SJSA1 (cell line): ENCODE measurements around the gene IFNL3. TPM values are rescaled to one million over a fixed set of nuclear protein-coding genes. Genes with fewer than 3 reads are reported as not detected.

Source experiments
- DNase-seq, 2 experiments: peaks; one replicate each; pipeline ENCODE4 v3.0.0-alpha.2; 2015 to 2020; ENCODE audit warnings: low spot score in 2 of 2, low read depth in 1 of 2
- H3K27ac ChIP-seq: fragments of 250-450 bp; sonication (Bioruptor Pico); 2 replicates; pipeline ENCODE4 v1.5.1; 2020; ENCODE audit warnings: mild to moderate bottlenecking, moderate library complexity
- H3K27me3 ChIP-seq: fragments of 250-450 bp; sonication (Bioruptor Pico); replicated peaks from 2 replicates; pipeline ENCODE4 v1.5.1; 2020; ENCODE audit warnings: mild to moderate bottlenecking, moderate library complexity
- H3K36me3 ChIP-seq: fragments of 250-450 bp; sonication (Bioruptor Pico); 2 replicates; pipeline ENCODE4 v1.5.1; 2020; ENCODE audit warnings: mild to moderate bottlenecking
- H3K4me1 ChIP-seq: fragments of 250-450 bp; sonication (Bioruptor Pico); replicated peaks from 2 replicates; pipeline ENCODE4 v1.6.1; 2021; ENCODE audit warnings: mild to moderate bottlenecking
- H3K4me3 ChIP-seq: fragments of 250-450 bp; sonication (Bioruptor Pico); 2 replicates; pipeline ENCODE4 v1.5.1; 2020; ENCODE audit warnings: mild to moderate bottlenecking
- H3K9me3 ChIP-seq: fragments of 250-450 bp; sonication (Bioruptor Pico); replicated peaks from 2 replicates; pipeline ENCODE4 v1.5.1; 2020; ENCODE audit warnings: mild to moderate bottlenecking
- total RNA-seq: library from RNA; depleted of rRNA; stranded (reverse); fragments of >200 nt; shearing (Covaris generic); gene quantifications from 2 replicates; pipeline ENCODE4 v1.2.3, GENCODE V29; 2014

Gene IFNL3
- total RNA-seq, 1 experiment from 2014 or later = not detected

DNA sequence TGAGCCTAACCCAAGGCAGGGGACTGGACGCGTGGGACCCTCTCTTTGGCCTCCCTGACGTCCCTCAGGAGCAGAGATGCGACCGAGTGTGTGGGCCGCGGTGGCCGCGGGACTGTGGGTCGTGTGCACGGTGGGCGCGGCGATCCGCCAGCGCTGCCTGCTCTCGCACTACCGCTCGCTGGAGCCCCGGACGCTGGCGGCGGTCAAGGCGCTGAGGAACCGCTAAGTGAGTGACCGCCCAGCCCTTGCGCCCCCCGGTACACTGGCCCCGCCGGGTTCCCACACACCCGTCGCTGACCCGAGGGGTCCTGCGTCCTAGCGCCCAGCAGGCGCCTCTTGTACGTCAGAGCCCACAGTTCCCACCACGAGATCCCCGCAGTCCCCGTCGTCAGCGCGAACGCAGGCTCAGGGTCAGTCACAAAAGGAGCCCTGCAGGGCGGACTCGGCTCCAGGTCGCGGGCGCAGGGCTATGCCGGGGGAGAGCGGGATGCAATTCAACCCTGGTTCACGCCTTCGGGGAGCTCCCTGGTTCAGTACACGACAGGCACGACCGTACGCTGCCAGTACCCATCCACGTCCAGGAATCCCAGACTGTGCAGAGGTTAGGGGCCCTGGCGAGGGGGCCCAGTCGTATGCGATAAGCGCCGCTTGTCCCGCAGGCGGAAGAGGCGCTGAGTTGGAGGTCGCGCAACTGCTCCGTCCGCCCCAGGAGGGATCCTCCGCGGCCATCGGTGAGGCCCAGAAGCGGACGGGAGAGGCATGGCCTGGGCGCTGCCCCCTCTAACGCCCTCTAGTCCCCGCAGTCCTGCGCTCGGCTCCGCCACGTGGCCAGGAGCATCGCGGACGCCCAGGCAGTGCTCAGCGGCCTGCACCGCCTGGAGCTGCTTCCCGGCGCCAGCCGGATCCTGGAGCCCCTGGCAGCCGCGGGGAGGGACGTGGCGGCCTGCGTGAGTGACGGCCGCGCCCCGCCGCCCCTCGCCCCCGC is 19.8 kb upstream of the IFNL3 start:
- H3K27ac ChIP-seq = no peak overlapping the region
- H3K9me3 ChIP-seq = no peaks in the 10 kb centered on the region
- H3K36me3 ChIP-seq = no peaks in the 10 kb centered on the region
- no peak for DNase-seq
- H3K4me3 ChIP-seq = no peak overlapping the region
- H3K4me1 ChIP-seq = no peaks in the 10 kb centered on the region
- peaks cover 51% of the 10 kb centered on the region for H3K27me3 ChIP-seq

DNA sequence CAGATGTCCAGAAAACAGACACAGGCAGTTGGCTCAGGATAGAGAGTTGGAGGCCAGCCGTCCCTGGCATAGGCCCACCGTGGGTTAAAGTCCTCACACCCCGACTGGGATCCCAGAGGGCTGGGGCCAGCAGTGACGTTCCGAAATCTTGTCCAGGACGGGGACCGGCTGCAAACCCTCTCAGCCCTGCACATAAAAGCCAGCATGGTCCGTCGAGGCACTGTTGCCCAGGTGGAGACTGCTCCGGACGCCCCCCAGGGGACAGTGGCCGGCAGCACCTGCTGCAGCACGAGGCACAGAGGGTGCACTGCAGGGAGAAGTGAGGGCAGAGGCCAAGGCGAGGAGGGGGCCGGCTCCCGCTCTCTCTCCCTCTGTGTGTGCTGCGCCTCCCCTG is 19.1 kb upstream of the IFNL3 start:
- Histone ChIP-seq H3K9me3 (no peaks in the 10 kb centered on the region), H3K4me3 (no peak overlapping the region), H3K4me1 (no peaks in the 10 kb centered on the region), H3K36me3 (no peaks in the 10 kb centered on the region), H3K27ac (no peak overlapping the region), H3K27me3 (peaks cover 56% of the 10 kb centered on the region)
- no peak for DNase-seq

DNA sequence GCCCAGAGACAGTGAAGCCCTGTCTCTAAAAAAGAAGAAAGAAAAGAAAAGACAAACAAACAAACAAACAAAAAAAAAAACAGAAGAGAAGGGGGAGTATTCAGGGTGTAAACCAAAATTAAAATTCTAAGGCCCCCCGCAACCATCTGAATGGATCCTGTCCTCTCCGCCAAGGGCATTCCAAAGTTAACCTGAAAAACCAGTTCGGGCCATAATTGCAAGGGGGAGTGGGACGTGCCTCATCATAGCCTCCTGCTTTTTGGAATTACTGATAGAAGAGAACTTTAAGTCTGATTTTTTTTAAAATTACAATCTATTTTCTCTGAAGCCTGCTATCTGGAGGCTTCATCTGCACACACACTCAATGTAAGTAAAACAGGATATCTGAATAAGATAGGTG is 17.7 kb upstream of the IFNL3 start:
- Histone ChIP-seq H3K4me1 (no peaks in the 10 kb centered on the region), H3K9me3 (no peaks in the 10 kb centered on the region), H3K36me3 (no peaks in the 10 kb centered on the region), H3K4me3 (no peak overlapping the region), H3K27ac (no peak overlapping the region), H3K27me3 (peaks cover 56% of the 10 kb centered on the region)
- DNase-seq = no peak

GRCh38 chr19:39261704-39262103 is 16.9 kb upstream of the IFNL3 start:
- Histone ChIP-seq H3K36me3 (no peaks in the 10 kb centered on the region), H3K27ac (no peak overlapping the region), H3K4me3 (no peak overlapping the region), H3K4me1 (no peaks in the 10 kb centered on the region), H3K9me3 (no peaks in the 10 kb centered on the region), H3K27me3 (peaks cover 63% of the 10 kb centered on the region)
- no peak for DNase-seq

- H3K27me3 ChIP-seq = peaks cover 62% of the 10 kb centered on the region
Observed at GRCh38 chr19:39257227-39257626, 12.4 kb upstream of the IFNL3 start.

DNA sequence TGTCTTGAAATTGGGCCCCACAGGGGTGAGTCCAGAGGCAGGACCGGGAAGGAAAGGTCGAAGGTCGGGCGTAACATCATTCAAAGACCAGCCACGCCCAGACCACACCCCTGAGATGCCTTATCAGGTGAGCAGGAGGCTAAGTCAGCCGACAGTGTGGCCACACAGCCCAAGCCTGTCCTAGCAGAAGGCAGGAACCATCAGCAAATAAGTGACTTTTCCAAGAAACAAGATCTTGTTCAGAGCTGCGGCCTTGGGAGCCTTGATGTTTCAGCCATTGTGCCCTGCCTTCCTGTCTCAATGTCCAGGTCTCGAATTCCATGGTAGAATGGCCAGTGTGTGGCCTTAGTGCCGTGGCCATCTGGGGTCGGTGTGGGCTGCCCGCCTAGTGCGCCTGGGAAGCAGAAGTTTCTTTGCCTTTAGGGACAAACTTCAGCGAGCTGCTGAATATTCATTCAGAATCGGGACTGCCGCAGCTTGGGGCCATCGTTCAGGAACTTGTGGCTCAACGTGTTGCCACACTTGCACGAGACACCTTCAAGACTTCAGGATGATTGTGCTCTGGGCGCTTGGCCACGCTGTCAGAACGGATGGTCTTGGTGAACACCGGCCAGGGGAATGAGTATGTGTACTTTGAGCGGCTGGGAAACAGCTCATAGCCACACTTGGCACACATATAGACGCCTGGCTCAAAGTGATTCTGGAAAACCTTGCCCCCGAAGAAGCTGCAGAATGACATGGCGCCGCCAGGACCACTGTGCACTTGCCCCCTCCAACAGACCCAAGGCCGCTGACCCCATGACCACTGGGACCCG is 9.9 kb upstream of the IFNL3 start:
- Histone ChIP-seq H3K9me3 (no peaks in the 10 kb centered on the region), H3K4me1 (no peaks in the 10 kb centered on the region), H3K27ac (no peak overlapping the region), H3K4me3 (no peak overlapping the region), H3K27me3 (peaks cover 63% of the 10 kb centered on the region), H3K36me3 (no peaks in the 10 kb centered on the region)
- no peak for DNase-seq

More at GRCh38 chr19:39257227-39257626, 12.4 kb upstream of the IFNL3 start:
- Histone ChIP-seq H3K4me1 (no peaks in the 10 kb centered on the region), H3K27ac (no peak overlapping the region), H3K9me3 (no peaks in the 10 kb centered on the region), H3K4me3 (no peak overlapping the region), H3K36me3 (no peaks in the 10 kb centered on the region)
- no peak for DNase-seq

DNA sequence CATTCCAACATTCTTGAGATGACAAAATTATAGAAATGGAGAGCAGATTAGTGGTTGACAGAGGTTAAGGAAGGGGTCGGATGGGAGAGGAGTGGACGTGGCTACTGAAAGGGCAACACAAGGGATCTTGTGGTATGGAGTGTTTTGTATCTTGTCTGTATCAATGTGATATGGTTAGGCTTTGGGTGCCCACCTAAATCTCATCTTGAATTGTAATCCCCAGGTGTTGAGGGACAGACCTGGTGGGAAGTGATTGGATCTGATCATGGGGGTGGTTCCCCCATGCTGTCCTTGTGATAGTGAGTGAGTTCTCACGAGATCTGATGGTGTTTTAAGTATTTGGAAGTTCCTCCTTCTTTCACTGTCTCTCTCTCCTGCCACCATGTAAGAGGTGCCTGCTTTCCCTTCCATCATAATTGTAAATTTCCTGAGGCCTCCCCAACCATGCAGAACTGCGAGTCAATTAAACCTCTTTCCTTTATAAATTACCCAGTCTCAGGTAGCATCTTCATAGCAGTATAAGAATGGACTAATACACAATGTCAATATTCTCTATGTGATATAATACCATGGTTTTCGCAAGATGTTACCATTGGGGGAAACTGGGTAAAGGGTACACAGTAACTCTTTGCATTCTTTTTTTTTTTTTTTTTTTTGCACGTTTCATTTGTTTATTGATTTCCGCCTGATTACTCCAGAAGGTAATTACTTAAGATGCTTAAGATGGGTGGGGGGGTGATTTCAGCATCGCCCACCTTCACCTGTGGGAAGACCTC is 8.8 kb upstream of the IFNL3 start:
- Histone ChIP-seq H3K36me3 (no peaks in the 10 kb centered on the region), H3K4me1 (no peaks in the 10 kb centered on the region), H3K4me3 (no peak overlapping the region), H3K9me3 (no peaks in the 10 kb centered on the region), H3K27ac (no peak overlapping the region), H3K27me3 (peaks cover 69% of the 10 kb centered on the region)
- no peak for DNase-seq

DNA sequence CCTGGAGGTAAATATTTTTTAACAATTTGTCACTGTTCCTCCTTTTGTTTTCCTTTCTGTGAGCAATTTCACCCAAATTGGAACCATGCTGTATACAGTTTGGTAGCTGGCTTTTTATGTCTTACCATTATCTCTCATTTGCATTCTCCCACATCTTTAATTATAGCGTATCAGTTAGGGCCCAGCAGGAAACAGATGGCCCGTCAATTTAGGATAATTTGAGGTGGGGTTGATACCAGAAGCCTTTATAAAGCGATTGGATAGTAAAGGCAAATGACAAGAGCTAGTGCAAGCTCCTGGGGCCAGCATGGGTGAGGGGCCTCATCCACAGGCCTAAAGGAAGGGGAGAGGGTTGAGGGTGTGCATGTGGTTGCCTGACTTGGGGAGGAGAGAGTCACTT is 7.7 kb upstream of the IFNL3 start:
- H3K27ac ChIP-seq = no peak overlapping the region
- no peaks in the 10 kb centered on the region for H3K9me3 ChIP-seq
- H3K27me3 ChIP-seq = peaks cover 77% of the 10 kb centered on the region
- H3K36me3 ChIP-seq = no peaks in the 10 kb centered on the region
- no peak for DNase-seq
- no peak overlapping the region for H3K4me3 ChIP-seq
- no peaks in the 10 kb centered on the region for H3K4me1 ChIP-seq

DNA sequence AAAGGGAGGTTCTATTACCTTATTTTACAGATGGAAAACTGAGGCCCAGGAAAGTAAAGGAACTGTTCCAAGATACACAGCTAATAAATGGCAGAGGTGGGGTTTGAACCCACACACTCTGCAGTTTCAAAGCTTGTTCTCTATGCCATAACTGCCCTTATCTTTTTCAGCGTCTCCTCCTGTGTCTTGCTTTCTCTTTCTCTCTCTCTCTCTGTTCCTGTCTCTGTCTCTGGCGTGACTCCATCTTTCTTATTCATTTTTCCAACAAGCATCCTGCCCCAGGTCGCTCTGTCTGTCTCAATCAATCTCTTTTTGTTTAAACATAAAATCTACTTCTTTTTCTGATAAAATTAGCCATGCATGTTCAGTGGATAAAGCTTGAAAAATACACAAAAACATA is 7.0 kb upstream of the IFNL3 start:
- H3K4me3 ChIP-seq = no peak overlapping the region
- peaks cover 77% of the 10 kb centered on the region for H3K27me3 ChIP-seq
- no peaks in the 10 kb centered on the region for H3K9me3 ChIP-seq
- no peak for DNase-seq
- H3K27ac ChIP-seq = no peak overlapping the region
- no peaks in the 10 kb centered on the region for H3K4me1 ChIP-seq
- H3K36me3 ChIP-seq = no peaks in the 10 kb centered on the region

DNA sequence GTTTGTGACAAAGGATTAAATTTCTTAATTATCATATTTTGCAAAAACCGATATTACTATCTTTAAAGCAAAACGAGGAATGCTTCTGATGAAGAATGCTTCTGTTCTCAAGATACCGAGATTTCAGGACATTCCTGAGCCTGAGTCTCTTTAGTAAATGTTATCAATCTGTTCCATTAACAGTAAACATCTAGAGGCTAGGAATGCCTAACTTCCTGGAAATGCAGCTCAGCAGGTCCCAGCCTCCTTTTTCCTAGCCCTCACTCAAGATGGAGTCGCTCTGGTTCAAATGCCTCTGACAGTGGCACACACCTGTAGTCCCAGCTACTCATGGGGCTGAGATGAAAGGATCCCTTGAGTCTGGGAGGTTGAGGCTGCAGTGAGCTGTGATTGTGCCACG is 6.3 kb upstream of the IFNL3 start:
- DNase-seq = no peak
- Histone ChIP-seq H3K4me3 (no peak overlapping the region), H3K4me1 (no peaks in the 10 kb centered on the region), H3K9me3 (no peaks in the 10 kb centered on the region), H3K27me3 (peaks cover 70% of the 10 kb centered on the region), H3K36me3 (no peaks in the 10 kb centered on the region), H3K27ac (no peak overlapping the region)

DNA sequence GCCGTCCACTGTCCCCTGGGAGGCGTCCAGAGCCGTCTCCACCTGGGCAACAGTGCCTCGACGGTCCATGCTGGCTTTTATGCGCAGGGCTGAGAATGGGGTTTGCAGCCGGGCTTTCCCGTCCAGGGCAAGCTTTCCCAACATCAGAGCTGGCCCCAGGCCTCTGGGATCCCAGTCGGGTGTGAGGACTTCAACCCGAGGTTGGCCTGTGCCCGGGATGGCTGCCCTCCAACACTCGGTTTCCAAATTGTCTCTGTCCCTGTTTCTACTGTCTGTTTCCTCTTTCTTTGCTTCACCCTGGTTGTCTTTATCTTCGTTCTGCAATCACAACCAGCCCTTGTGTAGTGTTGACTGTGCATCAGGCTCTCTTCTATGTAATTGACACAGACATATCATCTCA is 4.0 kb upstream of the IFNL3 start, which contains the start of gene IFNL4:
Gene IFNL4, minus strand, starts transcription at position 51 of the 400 bp plus-strand sequence.
- H3K9me3 ChIP-seq = no peaks in the 10 kb centered on the region
- no peaks in the 10 kb centered on the region for H3K36me3 ChIP-seq
- DNase-seq = no peak
- no peaks in the 10 kb centered on the region for H3K4me1 ChIP-seq
- H3K4me3 ChIP-seq = no peak within 1 kb of the TSS
- no peak within 1 kb of the TSS for H3K27ac ChIP-seq
- H3K27me3 ChIP-seq = peaks cover 53% of the 10 kb centered on the region

- no peak for DNase-seq
Observed at GRCh38 chr19:39247701-39248664, 3.2 kb upstream of the IFNL3 start.

More at GRCh38 chr19:39247701-39248664, 3.2 kb upstream of the IFNL3 start:
- Histone ChIP-seq H3K27me3 (peaks cover 53% of the 10 kb centered on the region), H3K9me3 (no peaks in the 10 kb centered on the region), H3K27ac (no peak overlapping the region), H3K4me3 (no peak overlapping the region), H3K4me1 (no peaks in the 10 kb centered on the region), H3K36me3 (no peaks in the 10 kb centered on the region)
